ENCODE measurements around the gene OR1B1. TPM values are rescaled to one million over a fixed set of nuclear protein-coding genes. Genes with fewer than 3 reads are reported as not detected.

The OR1B1 gene
- not detected in 5 replicates for total RNA-seq (2022; extraction: Qiagen RNA extraction; ENCODE audit: low read depth)

GRCh38 chr9:122657527-122657926 is at the start of gene OR1B1:
Gene OR1B1 (minus strand): TSS chr9:122657627.

GRCh38 chr9:122661416-122661815 is 4.0 kb upstream of the OR1B1 start, which contains the start of gene OR1L1:
Gene OR1L1 (plus strand): TSS chr9:122661716. CDS start chr9:122661716, 0 bp downstream.

DNA sequence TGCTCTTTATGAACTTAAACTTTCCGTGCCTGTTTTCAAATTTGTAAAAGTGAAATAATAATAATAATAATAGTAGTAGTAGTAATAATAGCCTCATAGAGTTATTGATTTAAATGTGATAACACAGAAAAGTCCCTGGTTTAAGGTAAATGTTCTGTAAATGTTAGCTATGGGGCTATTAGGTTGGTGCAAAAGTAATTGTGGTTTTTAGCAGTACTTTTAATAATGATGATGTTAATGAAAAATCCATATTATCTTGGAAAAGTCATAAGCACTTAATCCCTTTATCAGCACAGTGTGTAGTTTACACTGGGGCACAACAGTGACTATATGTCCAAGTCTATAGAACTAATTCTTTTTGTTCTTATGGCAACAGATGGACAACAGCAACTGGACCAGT is 43.1 kb downstream of the OR1B1 start, which contains the start of gene OR1Q1:
Gene OR1Q1 (plus strand): TSS at position 377 of the 400 bp plus-strand sequence. CDS start 0 bp downstream, at position 377.

DNA sequence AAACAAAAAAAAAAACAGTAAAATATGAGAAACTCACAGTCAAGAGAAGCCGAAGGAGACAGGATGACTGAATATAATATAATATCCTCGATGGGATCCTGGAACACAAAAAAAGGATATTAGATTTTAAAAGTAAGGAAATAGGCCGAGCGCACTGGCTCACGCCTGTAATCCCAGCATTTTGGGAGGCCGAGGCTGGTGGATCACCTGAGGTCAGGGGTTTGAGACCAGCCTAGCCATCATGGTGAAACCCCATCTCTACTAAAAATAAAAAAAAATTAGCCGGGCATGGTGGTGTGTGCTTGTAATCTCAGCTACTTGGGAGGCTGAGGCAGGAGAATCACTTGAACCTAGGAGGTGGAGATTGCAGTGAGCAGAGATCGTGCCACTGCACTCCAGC is 74.1 kb downstream of the OR1B1 start, which contains the start of gene OR1L8:
Gene OR1L8 (minus strand): TSS at position 101 of the 400 bp plus-strand sequence. CDS start 14,907 bp downstream, outside the sequence.

Other genes with a start within 250 kb of the OR1B1 start
- gene OR1J1, start 179.7 kb downstream of the OR1B1 start, total RNA-seq (2022; extraction: Qiagen RNA extraction; ENCODE audit: low read depth), result not detected in 5 replicates
- gene OR1J2, start 146.8 kb downstream of the OR1B1 start, total RNA-seq (2022; extraction: Qiagen RNA extraction; ENCODE audit: low read depth), result not detected in 5 replicates
- not detected in 5 replicates for gene OR1J4, start 138.5 kb downstream of the OR1B1 start, total RNA-seq (2022; extraction: Qiagen RNA extraction; ENCODE audit: low read depth)
- not detected in 5 replicates for gene OR1N1, start 130.3 kb downstream of the OR1B1 start, total RNA-seq (2022; extraction: Qiagen RNA extraction; ENCODE audit: low read depth)
- gene OR1N2, start 104.5 kb downstream of the OR1B1 start, total RNA-seq (2022; extraction: Qiagen RNA extraction; ENCODE audit: low read depth), result not detected in 5 replicates
- gene OR1L8, start 74.2 kb downstream of the OR1B1 start, total RNA-seq (2022; extraction: Qiagen RNA extraction; ENCODE audit: low read depth), result not detected in 5 replicates
- 0.15 TPM in 1 of 5 replicates, not detected in the others for gene OR1Q1, start 42.9 kb downstream of the OR1B1 start, total RNA-seq (2022; extraction: Qiagen RNA extraction; ENCODE audit: low read depth)
- not detected in 5 replicates for gene OR1L1, start 4.1 kb upstream of the OR1B1 start, total RNA-seq (2022; extraction: Qiagen RNA extraction; ENCODE audit: low read depth)
- gene OR1L3, start 17.5 kb upstream of the OR1B1 start, total RNA-seq (2022; extraction: Qiagen RNA extraction; ENCODE audit: low read depth), result not detected in 5 replicates
- not detected in 5 replicates for gene OR1L4, start 66.4 kb upstream of the OR1B1 start, total RNA-seq (2022; extraction: Qiagen RNA extraction; ENCODE audit: low read depth)
- not detected in 5 replicates for gene OR1L6, start 84.7 kb upstream of the OR1B1 start, total RNA-seq (2022; extraction: Qiagen RNA extraction; ENCODE audit: low read depth)
- gene OR5C1, start 131.3 kb upstream of the OR1B1 start, total RNA-seq (2022; extraction: Qiagen RNA extraction; ENCODE audit: low read depth), result not detected in 5 replicates
- gene OR1K1, start 142.5 kb upstream of the OR1B1 start, total RNA-seq (2022; extraction: Qiagen RNA extraction; ENCODE audit: low read depth), result not detected in 5 replicates
- 14.1 to 21.2 TPM (median 17.4 TPM) in 5 replicates for gene PDCL, start 171.0 kb upstream of the OR1B1 start, total RNA-seq (2022; extraction: Qiagen RNA extraction; ENCODE audit: low read depth)
- gene RC3H2, start 247.7 kb upstream of the OR1B1 start, total RNA-seq (2022; extraction: Qiagen RNA extraction; ENCODE audit: low read depth), result 14.8 to 26.0 TPM (median 18.3 TPM) in 5 replicates